ENCODE results near the gene KBTBD12. TPM values are rescaled to one million over a fixed set of nuclear protein-coding genes. Genes with fewer than 3 reads are reported as not detected.
"Not testable (repeated sequence)": the region's sequence is repeated elsewhere in the genome, so short reads cannot be mapped to it uniquely, and the experiment has no call there.

KBTBD12 gene
- total RNA-seq (not detected), polyA plus RNA-seq (not detected)

- Mint-ChIP-seq H3K4me1 (peaks cover 0 to 2% (median 1%) of the 10 kb centered on the region in 4 donors), H3K27ac (no peak within 1 kb of the TSS), H3K36me3 (no peaks in the 10 kb centered on the region), H3K9me3 (peaks cover 0 to 6% (median 0%) of the 10 kb centered on the region in 7 donors), H3K4me3 (peak within 1 kb of the TSS in 1 of 4 donors; percentile 11), H3K27me3 (peaks cover 47% of the 10 kb centered on the region)
- no peak within 1 kb of the TSS for H3K27ac ChIP-seq (ENCODE audit: insufficient read depth, low read length, poor library complexity, severe bottlenecking)
- no peaks in the 10 kb centered on the region for H3K4me1 ChIP-seq (ENCODE audit: control insufficient read depth, insufficient read depth, low read length, poor library complexity, severe bottlenecking)
- no peak within 1 kb of the TSS for H3K4me3 ChIP-seq (ENCODE audit: low read depth, low read length)
- peaks cover 0 to 3% of the 10 kb centered on the region in 2 experiments for H3K9me3 ChIP-seq (ENCODE audit: control insufficient read depth in 2 of 2, low read length in 2 of 2)
- ATAC-seq (ENCODE audit: low read depth in 2 of 2) (no peak), DNase-seq (no peak)
- H3K27me3 ChIP-seq (ENCODE audit: control insufficient read depth, insufficient read depth, low read length): peaks cover 6% of the 10 kb centered on the region
- H3K36me3 ChIP-seq (ENCODE audit: control insufficient read depth, insufficient read depth, low read length): no peaks in the 10 kb centered on the region
Measured at GRCh38 chr3:127915115-127915936, at the start of gene KBTBD12. TSS of gene KBTBD12 (plus strand) at chr3:127915232. CDS start at chr3:127923062, 7,830 bp downstream.

DNA sequence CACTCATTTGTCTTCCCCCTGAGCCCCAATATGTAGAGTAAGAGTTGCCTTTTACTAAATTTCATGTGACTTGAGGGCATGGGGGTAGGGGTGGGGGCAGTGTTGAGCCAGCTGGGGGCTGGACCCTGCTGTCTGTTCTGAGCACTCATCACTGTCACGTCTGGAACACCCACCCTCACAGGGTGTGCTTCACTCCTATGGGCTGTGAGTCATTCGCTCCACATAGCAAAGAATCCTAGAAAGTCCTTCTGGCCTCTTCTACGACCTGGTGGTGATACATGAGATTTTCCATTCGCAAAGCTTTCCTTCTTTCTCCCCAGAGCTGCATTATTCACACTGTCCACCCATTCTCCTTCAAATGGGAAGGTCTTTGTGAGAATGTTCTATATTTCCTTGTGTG, 49.1 kb upstream of the KBTBD12 start:
- H3K27ac Mint-ChIP-seq: no peak overlapping the region
- no peaks in the 10 kb centered on the region for H3K9me3 Mint-ChIP-seq
- Histone ChIP-seq H3K4me1 (ENCODE audit: control insufficient read depth, insufficient read depth, low read length, poor library complexity, severe bottlenecking) (no peaks in the 10 kb centered on the region), H3K36me3 (ENCODE audit: control insufficient read depth, insufficient read depth, low read length) (no peaks in the 10 kb centered on the region), H3K27me3 (ENCODE audit: control insufficient read depth, insufficient read depth, low read length) (peaks cover 5% of the 10 kb centered on the region), H3K9me3 (ENCODE audit: control insufficient read depth in 2 of 2, low read length in 2 of 2) (no peaks in the 10 kb centered on the region), H3K27ac (ENCODE audit: insufficient read depth, low read length, poor library complexity, severe bottlenecking) (no peak overlapping the region), H3K4me3 (ENCODE audit: low read depth, low read length) (no peak overlapping the region)
- ATAC-seq (ENCODE audit: low read depth in 2 of 2) (no peak), DNase-seq (no peak)
- H3K36me3 Mint-ChIP-seq: no peaks in the 10 kb centered on the region
- no peak overlapping the region for H3K4me3 Mint-ChIP-seq
- H3K27me3 Mint-ChIP-seq: peaks cover 16% of the 10 kb centered on the region
- H3K4me1 Mint-ChIP-seq: no peaks in the 10 kb centered on the region

DNA sequence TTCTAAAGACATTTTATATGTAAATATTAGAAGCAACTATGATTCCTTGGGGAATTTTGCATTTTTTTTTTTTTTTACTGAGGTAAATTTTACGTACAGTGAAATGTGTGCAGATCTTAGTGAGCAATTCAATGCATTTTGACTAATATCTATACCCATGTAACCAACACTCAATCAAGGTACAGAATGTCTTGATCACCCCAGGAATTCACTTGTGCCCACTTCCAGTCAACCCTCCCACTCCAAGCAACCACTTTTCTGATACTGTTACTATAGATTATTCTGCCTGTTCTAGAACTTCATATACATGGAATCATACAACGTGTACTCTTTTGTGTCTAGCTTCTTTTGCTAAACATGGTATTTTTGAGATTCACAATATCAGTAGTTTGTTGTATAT, 47.6 kb upstream of the KBTBD12 start:
- H3K4me1 ChIP-seq (ENCODE audit: control insufficient read depth, insufficient read depth, low read length, poor library complexity, severe bottlenecking): no peaks in the 10 kb centered on the region
- Mint-ChIP-seq H3K27me3 (peaks cover 16% of the 10 kb centered on the region), H3K4me3 (no peak overlapping the region), H3K27ac (no peak overlapping the region), H3K9me3 (no peaks in the 10 kb centered on the region), H3K4me1 (no peaks in the 10 kb centered on the region), H3K36me3 (no peaks in the 10 kb centered on the region)
- no peak overlapping the region for H3K4me3 ChIP-seq (ENCODE audit: low read depth, low read length)
- H3K27me3 ChIP-seq (ENCODE audit: control insufficient read depth, insufficient read depth, low read length): peaks cover 5% of the 10 kb centered on the region
- DNase-seq: no peak
- H3K9me3 ChIP-seq (ENCODE audit: control insufficient read depth in 2 of 2, low read length in 2 of 2): no peaks in the 10 kb centered on the region
- no peak for ATAC-seq (ENCODE audit: low read depth in 2 of 2)
- H3K36me3 ChIP-seq (ENCODE audit: control insufficient read depth, insufficient read depth, low read length): no peaks in the 10 kb centered on the region
- no peak overlapping the region for H3K27ac ChIP-seq (ENCODE audit: insufficient read depth, low read length, poor library complexity, severe bottlenecking)

GRCh38 chr3:127867986-127868385, 47.0 kb upstream of the KBTBD12 start:
- no peak for DNase-seq
- Histone ChIP-seq H3K27ac (ENCODE audit: insufficient read depth, low read length, poor library complexity, severe bottlenecking) (no peak overlapping the region), H3K9me3 (ENCODE audit: control insufficient read depth in 2 of 2, low read length in 2 of 2) (no peaks in the 10 kb centered on the region), H3K27me3 (ENCODE audit: control insufficient read depth, insufficient read depth, low read length) (peaks cover 5% of the 10 kb centered on the region), H3K36me3 (ENCODE audit: control insufficient read depth, insufficient read depth, low read length) (no peaks in the 10 kb centered on the region), H3K4me1 (ENCODE audit: control insufficient read depth, insufficient read depth, low read length, poor library complexity, severe bottlenecking) (no peaks in the 10 kb centered on the region), H3K4me3 (ENCODE audit: low read depth, low read length) (no peak overlapping the region)
- no peak for ATAC-seq (ENCODE audit: low read depth in 2 of 2)
- no peaks in the 10 kb centered on the region for H3K9me3 Mint-ChIP-seq
- H3K36me3 Mint-ChIP-seq: no peaks in the 10 kb centered on the region
- no peak overlapping the region for H3K4me3 Mint-ChIP-seq
- H3K4me1 Mint-ChIP-seq: no peaks in the 10 kb centered on the region
- H3K27ac Mint-ChIP-seq: no peak overlapping the region
- peaks cover 19% of the 10 kb centered on the region for H3K27me3 Mint-ChIP-seq

- Mint-ChIP-seq H3K4me3 (no peak overlapping the region), H3K27ac (no peak overlapping the region), H3K4me1 (no peaks in the 10 kb centered on the region), H3K9me3 (no peaks in the 10 kb centered on the region), H3K27me3 (peaks cover 27% of the 10 kb centered on the region), H3K36me3 (no peaks in the 10 kb centered on the region)
- H3K27ac ChIP-seq (ENCODE audit: insufficient read depth, low read length, poor library complexity, severe bottlenecking): no peak overlapping the region
- DNase-seq: no peak
- H3K27me3 ChIP-seq (ENCODE audit: control insufficient read depth, insufficient read depth, low read length): peaks cover 5% of the 10 kb centered on the region
- no peaks in the 10 kb centered on the region for H3K4me1 ChIP-seq (ENCODE audit: control insufficient read depth, insufficient read depth, low read length, poor library complexity, severe bottlenecking)
- H3K9me3 ChIP-seq (ENCODE audit: control insufficient read depth in 2 of 2, low read length in 2 of 2): no peaks in the 10 kb centered on the region
- H3K4me3 ChIP-seq (ENCODE audit: low read depth, low read length): no peak overlapping the region
- ATAC-seq (ENCODE audit: low read depth in 2 of 2): no peak
- no peaks in the 10 kb centered on the region for H3K36me3 ChIP-seq (ENCODE audit: control insufficient read depth, insufficient read depth, low read length)
Measured at GRCh38 chr3:127870156-127870555, 44.9 kb upstream of the KBTBD12 start.

- H3K36me3 ChIP-seq (ENCODE audit: control insufficient read depth, insufficient read depth, low read length); H3K27me3 ChIP-seq (ENCODE audit: control insufficient read depth, insufficient read depth, low read length); H3K36me3 Mint-ChIP-seq; DNase-seq; H3K9me3 Mint-ChIP-seq; H3K27ac Mint-ChIP-seq; H3K4me1 ChIP-seq (ENCODE audit: control insufficient read depth, insufficient read depth, low read length, poor library complexity, severe bottlenecking); H3K4me3 Mint-ChIP-seq; H3K4me1 Mint-ChIP-seq; ATAC-seq (ENCODE audit: low read depth in 2 of 2); H3K9me3 ChIP-seq (ENCODE audit: control insufficient read depth in 2 of 2, low read length in 2 of 2); H3K4me3 ChIP-seq (ENCODE audit: low read depth, low read length); H3K27ac ChIP-seq (ENCODE audit: insufficient read depth, low read length, poor library complexity, severe bottlenecking): not testable (repeated sequence)
- peaks cover 22% of the 10 kb centered on the region for H3K27me3 Mint-ChIP-seq
Measured at GRCh38 chr3:127874097-127874496, 40.9 kb upstream of the KBTBD12 start.

- H3K4me3 ChIP-seq (ENCODE audit: low read depth, low read length): no peak overlapping the region
- ATAC-seq (ENCODE audit: low read depth in 2 of 2) (no peak), DNase-seq (no peak)
- no peaks in the 10 kb centered on the region for H3K36me3 ChIP-seq (ENCODE audit: control insufficient read depth, insufficient read depth, low read length)
- H3K4me1 ChIP-seq (ENCODE audit: control insufficient read depth, insufficient read depth, low read length, poor library complexity, severe bottlenecking): no peaks in the 10 kb centered on the region
- no peak overlapping the region for H3K27ac ChIP-seq (ENCODE audit: insufficient read depth, low read length, poor library complexity, severe bottlenecking)
- H3K27me3 Mint-ChIP-seq: peaks cover 15% of the 10 kb centered on the region
- peaks cover 0 to 1% (median 0%) of the 10 kb centered on the region in 7 donors for H3K9me3 Mint-ChIP-seq
- H3K27me3 ChIP-seq (ENCODE audit: control insufficient read depth, insufficient read depth, low read length): peaks cover 7% of the 10 kb centered on the region
- no peak overlapping the region for H3K4me3 Mint-ChIP-seq
- no peak overlapping the region for H3K27ac Mint-ChIP-seq
- H3K9me3 ChIP-seq (ENCODE audit: control insufficient read depth in 2 of 2, low read length in 2 of 2): no peaks in the 10 kb centered on the region
- H3K36me3 Mint-ChIP-seq: no peaks in the 10 kb centered on the region
- H3K4me1 Mint-ChIP-seq: no peaks in the 10 kb centered on the region
Measured at GRCh38 chr3:127881586-127881985, 33.4 kb upstream of the KBTBD12 start.

DNA sequence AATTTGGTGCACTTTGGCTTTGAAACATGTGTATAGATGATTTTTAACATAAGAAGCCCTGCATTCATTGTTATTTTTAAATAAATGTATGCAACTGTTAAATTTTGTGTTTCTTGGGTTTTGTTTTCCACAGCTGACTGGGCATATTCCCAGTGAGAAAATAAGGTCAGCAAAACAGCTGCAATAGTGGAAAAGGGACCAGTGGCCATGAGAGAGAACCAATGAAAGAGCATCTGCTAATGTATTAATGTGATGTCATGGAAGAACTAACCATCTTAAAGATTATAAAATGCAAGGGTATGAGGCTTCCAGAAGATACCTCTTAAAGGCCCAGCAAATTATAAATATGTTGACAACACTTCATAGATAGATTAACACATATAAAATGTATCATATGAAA, 31.0 kb upstream of the KBTBD12 start:
- peaks cover 0 to 4% (median 0%) of the 10 kb centered on the region in 7 donors for H3K9me3 Mint-ChIP-seq
- H3K27ac Mint-ChIP-seq: no peak overlapping the region
- H3K27me3 Mint-ChIP-seq: peaks cover 10% of the 10 kb centered on the region
- Histone ChIP-seq H3K27ac (ENCODE audit: insufficient read depth, low read length, poor library complexity, severe bottlenecking) (no peak overlapping the region), H3K36me3 (ENCODE audit: control insufficient read depth, insufficient read depth, low read length) (no peaks in the 10 kb centered on the region), H3K4me1 (ENCODE audit: control insufficient read depth, insufficient read depth, low read length, poor library complexity, severe bottlenecking) (no peaks in the 10 kb centered on the region), H3K27me3 (ENCODE audit: control insufficient read depth, insufficient read depth, low read length) (peaks cover 5% of the 10 kb centered on the region), H3K9me3 (ENCODE audit: control insufficient read depth in 2 of 2, low read length in 2 of 2) (no peaks in the 10 kb centered on the region), H3K4me3 (ENCODE audit: low read depth, low read length) (no peak overlapping the region)
- no peak overlapping the region for H3K4me3 Mint-ChIP-seq
- H3K4me1 Mint-ChIP-seq: no peaks in the 10 kb centered on the region
- no peak for DNase-seq
- no peaks in the 10 kb centered on the region for H3K36me3 Mint-ChIP-seq
- no peak for ATAC-seq (ENCODE audit: low read depth in 2 of 2)

Data from CD4-positive, CD25-positive, alpha-beta regulatory T cell (primary cell).